AG09319 (cell line): ENCODE data around the gene KCNH8.

ENCODE experiments used
- DNase-seq: peaks from one replicate; pipeline ENCODE4 v3.0.0-alpha.2; 2010; ENCODE audit warnings: low read depth; ENCODE audit errors: extremely low read depth
- CTCF ChIP-seq: IDR thresholded peaks from 2 replicates; pipeline ENCODE4 v1.5.1; 2011; ENCODE audit warnings: low read depth, mild to moderate bottlenecking, inconsistent platforms, low read length, moderate library complexity

KCNH8 gene

DNA sequence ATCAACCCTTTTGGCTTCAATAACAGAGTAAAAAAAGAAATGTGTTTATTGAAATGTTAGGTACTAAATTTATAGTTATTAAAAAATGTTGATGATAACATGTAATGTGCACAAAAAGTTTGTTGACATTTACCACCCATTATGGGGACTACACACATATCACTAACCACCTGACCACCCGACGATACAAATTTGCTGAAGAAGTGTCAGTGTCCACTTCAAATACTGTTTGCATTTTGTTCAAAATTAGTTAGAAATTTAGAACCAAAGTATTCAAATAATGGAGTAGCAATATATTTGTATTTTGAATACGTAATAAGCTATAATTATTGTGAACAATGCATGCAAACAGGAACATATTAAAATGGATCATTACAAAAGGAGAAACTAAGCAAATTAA is 54.4 kb downstream of the KCNH8 start:
- no peak for DNase-seq
- TF ChIP-seq CTCF: no peak

DNA sequence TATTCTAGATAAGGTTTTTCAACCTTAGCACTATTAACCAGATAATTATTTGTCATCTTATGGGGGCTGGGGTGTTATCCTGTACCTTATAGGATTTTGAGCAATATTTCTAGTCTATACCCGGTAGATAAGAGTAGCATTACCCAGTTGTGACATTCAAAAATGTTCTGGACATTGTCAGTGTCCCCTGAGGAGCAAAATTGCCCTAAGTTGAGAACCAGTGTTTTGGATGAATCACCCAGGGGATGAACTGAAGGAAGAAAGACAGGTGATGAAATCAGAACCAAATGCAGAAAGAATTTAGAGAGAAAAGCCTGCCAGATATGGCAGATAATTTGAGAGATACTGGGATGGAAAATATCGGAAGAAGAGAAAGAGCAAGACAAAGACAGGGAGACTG is 58.2 kb downstream of the KCNH8 start:
- no peak for DNase-seq
- no peak for TF ChIP-seq CTCF

- DNase-seq: no peak
- TF ChIP-seq CTCF: no peak
Observed at GRCh38 chr3:19213603-19214220, 65.4 kb downstream of the KCNH8 start.

DNA sequence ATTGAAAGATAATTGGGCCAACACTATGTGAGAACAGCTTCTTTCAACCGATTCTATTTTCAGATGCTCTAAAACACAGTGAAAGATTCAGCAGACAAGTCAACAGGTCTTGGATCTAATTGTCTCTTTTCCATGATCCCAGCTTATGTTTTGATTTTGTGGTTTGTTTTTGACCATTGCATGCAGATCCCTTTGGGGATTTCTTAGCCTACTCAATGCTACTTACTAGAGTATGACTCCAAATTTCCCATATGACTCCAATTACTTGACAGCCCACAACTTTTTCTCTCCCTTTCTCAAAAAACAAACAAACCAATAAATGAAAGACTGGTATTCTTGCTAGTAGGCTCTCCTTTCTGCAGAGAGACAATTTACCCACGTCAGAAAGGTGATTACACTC is 67.1 kb downstream of the KCNH8 start:
- DNase-seq: no peak
- TF ChIP-seq CTCF: no peak

- TF ChIP-seq CTCF: no peak
- DNase-seq: no peak
Observed at GRCh38 chr3:19216669-19217337, 68.5 kb downstream of the KCNH8 start.

DNA sequence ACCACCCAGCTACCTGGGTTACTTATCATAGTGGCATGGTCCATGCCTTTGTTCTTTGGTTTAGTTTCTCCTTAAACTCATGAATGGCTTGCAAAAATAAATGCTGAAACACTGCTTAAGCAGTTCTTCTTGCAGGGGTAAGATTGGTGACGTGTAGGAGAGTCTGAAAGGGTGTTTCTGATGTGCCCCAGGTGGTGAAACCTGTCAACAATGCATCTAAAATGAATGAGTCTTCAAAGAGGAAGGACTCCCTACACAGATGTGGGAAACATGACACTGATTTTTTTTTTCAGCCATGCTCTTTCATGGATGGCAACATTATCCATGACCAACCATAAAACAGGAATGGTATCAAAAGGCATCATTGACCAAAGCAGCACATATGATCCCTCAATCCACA is 72.0 kb downstream of the KCNH8 start:
- TF ChIP-seq CTCF: no peak
- DNase-seq: no peak

GRCh38 chr3:19221081-19221480 is 72.8 kb downstream of the KCNH8 start:
- DNase-seq: no peak
- TF ChIP-seq CTCF: no peak
